IMR-90 (cell line): Measurements from ENCODE around the gene ZDHHC7. TPM values are rescaled to one million over a fixed set of nuclear protein-coding genes. Genes with fewer than 3 reads are reported as not detected.

ENCODE experiments used
- ATAC-seq: fragments of 200-7000 bp; cut with Tn5 transposase; 2 replicates; pipeline ENCODE4 v1.9.1; 2020; ENCODE audit warnings: low read depth, mild to moderate bottlenecking, moderate library complexity
- BruUV-seq: library from RNA; stranded (reverse); fragments of 400-500 nt; replicated peaks from 2 replicates; lab custom pipeline; 2021; lab: Mats Ljungman, UMichigan
- CTCF ChIA-PET: fragments of 300-600 bp; formaldehyde crosslinking; extraction: SDS; loops from one replicate; lab custom pipeline; 2021; ENCODE audit warnings: antibody characterized with exemption; lab: Yijun Ruan, JAX
- POLR2A ChIA-PET: fragments of 300-600 bp; sonication (Branson Sonifier 250); formaldehyde crosslinking; loops from one replicate; lab custom pipeline; 2022; ENCODE audit warnings: antibody characterized with exemption; ENCODE audit not compliant: unreplicated experiment; lab: Charles Lee
- DNase-seq: peaks from one replicate; pipeline ENCODE4 v3.0.0; 2013
- H2AFZ ChIP-seq: replicated peaks from 2 replicates; pipeline ENCODE3; 2013; ENCODE audit warnings: low read length, mild to moderate bottlenecking; ENCODE audit not compliant: poor library complexity
- H2AK5ac ChIP-seq: 2 replicates; pipeline ENCODE4 v1.6.1; 2013; ENCODE audit warnings: low read depth, low read length, inconsistent platforms
- H2AK9ac ChIP-seq: replicated peaks from 2 replicates; pipeline ENCODE3; 2013; ENCODE audit warnings: mild to moderate bottlenecking, low read depth, low read length, moderate library complexity; ENCODE audit not compliant: poor library complexity
- H2BK120ac ChIP-seq: 2 replicates; pipeline ENCODE4 v1.6.1; 2013; ENCODE audit warnings: low read depth, low read length, inconsistent platforms
- H2BK15ac ChIP-seq: 3 replicates; pipeline ENCODE4 v1.6.1; 2013; ENCODE audit warnings: low read depth, low read length, inconsistent platforms
- H2BK20ac ChIP-seq: 2 replicates; pipeline ENCODE4 v1.6.1; 2013; ENCODE audit warnings: low read depth, mild to moderate bottlenecking, inconsistent platforms, low read length, moderate library complexity
- H2BK5ac ChIP-seq: 2 replicates; pipeline ENCODE4 v1.6.1; 2013; ENCODE audit warnings: mild to moderate bottlenecking, low read depth, low read length, inconsistent platforms; ENCODE audit not compliant: poor library complexity, severe bottlenecking
- H3K14ac ChIP-seq: replicated peaks from 2 replicates; pipeline ENCODE4 v1.6.1; 2013; ENCODE audit warnings: low read depth, low read length, inconsistent platforms
- H3K18ac ChIP-seq: 2 replicates; pipeline ENCODE4 v1.6.1; 2013; ENCODE audit warnings: low read depth, low read length, control low read depth
- H3K23ac ChIP-seq: 2 replicates; pipeline ENCODE4 v1.6.1; 2013; ENCODE audit warnings: low read depth, low read length, inconsistent platforms
- H3K27ac ChIP-seq: 2 replicates; pipeline ENCODE4 v1.5.1; 2013; ENCODE audit warnings: mild to moderate bottlenecking, control low read depth, low read length; ENCODE audit not compliant: insufficient read depth
- H3K27me3 ChIP-seq: 2 replicates; pipeline ENCODE4 v1.6.1; 2013; ENCODE audit warnings: low read length; ENCODE audit not compliant: control insufficient read depth, insufficient read depth
- H3K36me3 ChIP-seq: 2 replicates; pipeline ENCODE4 v1.6.1; 2013; ENCODE audit warnings: low read length, mixed read lengths; ENCODE audit not compliant: control insufficient read depth, insufficient read depth
- H3K4ac ChIP-seq: 2 replicates; pipeline ENCODE4 v1.6.1; 2013; ENCODE audit warnings: low read depth, low read length, inconsistent platforms
- H3K4me1 ChIP-seq: 2 replicates; pipeline ENCODE4 v1.6.1; 2013; ENCODE audit warnings: low read length, mixed read lengths; ENCODE audit not compliant: control insufficient read depth, insufficient read depth
- H3K4me2 ChIP-seq: 2 replicates; pipeline ENCODE4 v1.6.1; 2013; ENCODE audit warnings: low read depth, mild to moderate bottlenecking, control low read depth, low read length, moderate library complexity
- H3K4me3 ChIP-seq: 2 replicates; pipeline ENCODE4 v1.5.1; 2013; ENCODE audit warnings: low read depth, mild to moderate bottlenecking, control low read depth, low read length, moderate library complexity; ENCODE audit not compliant: insufficient read depth
- H3K56ac ChIP-seq: 2 replicates; pipeline ENCODE4 v1.6.1; 2013; ENCODE audit warnings: low read length, inconsistent platforms; ENCODE audit not compliant: insufficient read depth; ENCODE audit errors: extremely low read depth
- H3K79me1 ChIP-seq, 2 experiments: 2 replicates each; pipeline ENCODE4 v1.6.1; 2013; ENCODE audit warnings: low read length in 2 of 2, inconsistent platforms in 1 of 2, low read depth in 1 of 2
- H3K9ac ChIP-seq: 2 replicates; pipeline ENCODE4 v1.6.1; 2013; ENCODE audit warnings: low read depth, low read length, control low read depth
- H3K9me1 ChIP-seq: 2 replicates; pipeline ENCODE4 v1.6.1; 2013; ENCODE audit warnings: low read length, inconsistent platforms; ENCODE audit not compliant: insufficient read depth
- H3K9me3 ChIP-seq: 2 replicates; pipeline ENCODE4 v1.6.1; 2013; ENCODE audit warnings: low read length; ENCODE audit not compliant: control insufficient read depth, insufficient read depth
- H4K20me1 ChIP-seq: 2 replicates; pipeline ENCODE4 v1.6.1; 2013; ENCODE audit warnings: low read length, inconsistent platforms; ENCODE audit not compliant: insufficient read depth
- H4K5ac ChIP-seq: 2 replicates; pipeline ENCODE4 v1.6.1; 2013; ENCODE audit warnings: mild to moderate bottlenecking, low read depth, low read length, control low read depth
- H4K8ac ChIP-seq, 2 experiments: 2 replicates each; pipeline ENCODE4 v1.6.1; 2013; ENCODE audit warnings: low read depth in 2 of 2, low read length in 2 of 2, control low read depth in 1 of 2, inconsistent platforms in 1 of 2
- H4K91ac ChIP-seq: 2 replicates; pipeline ENCODE4 v1.6.1; 2013; ENCODE audit warnings: low read depth, low read length, inconsistent platforms; ENCODE audit not compliant: insufficient read depth
- BHLHE40 ChIP-seq: fragments of 150-350 bp; IDR thresholded peaks from 2 replicates; pipeline ENCODE4 v1.6.1; 2016; ENCODE audit warnings: mild to moderate bottlenecking, low read depth, low read length
- CEBPB ChIP-seq: IDR thresholded peaks from 2 replicates; pipeline ENCODE4 v1.6.1; 2012; ENCODE audit warnings: low read depth, low read length, improper control_type of control experiment
- CTCF ChIP-seq: conservative IDR thresholded peaks from 2 replicates; pipeline ENCODE4 v1.5.1; 2012; ENCODE audit warnings: mild to moderate bottlenecking, low read depth, low read length, improper control_type of control experiment
- ELK1 ChIP-seq: fragments of 150-350 bp; IDR thresholded peaks from 2 replicates; pipeline ENCODE4 v1.6.1; 2016; ENCODE audit warnings: low read depth, mild to moderate bottlenecking, low read length, moderate library complexity, borderline replicate concordance
- NFE2L2 ChIP-seq: fragments of 150-350 bp; IDR thresholded peaks from 2 replicates; pipeline ENCODE4 v1.6.1; 2016; ENCODE audit warnings: low read depth, mild to moderate bottlenecking, low read length
- RAD21 ChIP-seq: IDR thresholded peaks from 2 replicates; pipeline ENCODE4 v1.6.1; 2012; ENCODE audit warnings: low read length, improper control_type of control experiment
- RCOR1 ChIP-seq: IDR thresholded peaks from 2 replicates; pipeline ENCODE4 v1.6.1; 2012; ENCODE audit warnings: mild to moderate bottlenecking, low read length, improper control_type of control experiment; ENCODE audit not compliant: insufficient replicate concordance
- RFX5 ChIP-seq: IDR thresholded peaks from 2 replicates; pipeline ENCODE4 v1.8.0; 2012; ENCODE audit warnings: low read depth, mild to moderate bottlenecking, low read length, moderate library complexity
- USF2 ChIP-seq: fragments of 150-350 bp; IDR thresholded peaks from 2 replicates; pipeline ENCODE4 v1.6.1; 2017; ENCODE audit warnings: mild to moderate bottlenecking, antibody characterized with exemption, low read length, low read depth
- WGBS, 2 experiments: methylation state at CpG; one replicate each; pipeline versions ENCODE4 v1.1.5 to v1.1.7; 2013; ENCODE audit warnings: missing lambda C conversion rate in 2 of 2; ENCODE audit not compliant: insufficient read length in 1 of 2; ENCODE audit errors: extremely low coverage in 2 of 2; 5-methylcytosine and 5-hydroxymethylcytosine counted together
- dilution Hi-C: fragments of 300-500 bp; cut with HindIII; formaldehyde crosslinking; loops from one replicate; pipeline ENCODE4 v1.14.3; 2018; ENCODE audit warnings: low sequenced_read_pairs; ENCODE audit not compliant: unreplicated experiment
- in situ Hi-C: fragments of 300-500 bp; cut with MboI; formaldehyde crosslinking; loops from 3 replicates; pipeline ENCODE4 v1.14.3; 2019; ENCODE audit warnings: low sequenced_read_pairs, inconsistent platforms, mixed read lengths
- intact Hi-C: fragments of 100-400 bp; cut with micrococcal nuclease; formaldehyde crosslinking; loops from 2 replicates; pipeline ENCODE4 v1.10.0; 2022
- polyA plus RNA-seq, 3 experiments: library from polyadenylated mRNA; depleted of rRNA; stranded (reverse); fragments of >200 nt; gene quantifications; 2 replicates each; pipeline ENCODE4 v1.2.3, GENCODE V29; 2012; ENCODE audit warnings: low replicate concordance in 1 of 3
- total RNA-seq: library from RNA; depleted of rRNA; stranded (reverse); fragments of >200 nt; gene quantifications from 2 replicates; pipeline ENCODE4 v1.2.3, GENCODE V29; 2012

ZDHHC7 gene
- total and polyA plus RNA-seq, 2 of the 4 experiments (the other 2 are of a cell fraction) = 80.1 to 97.1 TPM

- Histone ChIP-seq H3K56ac (no peak overlapping the region), H3K9me3 (no peaks in the 10 kb centered on the region), H3K4ac (no peak overlapping the region), H3K23ac (no peak overlapping the region), H4K8ac (no peak overlapping the region), H3K4me2 (no peak overlapping the region), H4K20me1 (no peaks in the 10 kb centered on the region), H3K14ac (no peak overlapping the region), H3K27me3 (no peaks in the 10 kb centered on the region), H3K27ac (no peak overlapping the region), H3K36me3 (no peaks in the 10 kb centered on the region), H2BK15ac (no peak overlapping the region), H2AFZ (no peak overlapping the region), H2AK5ac (0 out of 2 replicates have a peak overlapping the region, but pooled peaks have one; percentile 10), H3K9me1 (peaks cover 3% of the 10 kb centered on the region; the same call in 1 of the 2 replicates), H2BK20ac (no peak overlapping the region), H4K5ac (no peak overlapping the region), H3K4me1 (peaks cover 2% of the 10 kb centered on the region; the same call in 1 of the 2 replicates), H2AK9ac (no peak overlapping the region), H2BK120ac (no peak overlapping the region), H3K18ac (no peak overlapping the region), H3K9ac (no peak overlapping the region), H2BK5ac (no peak overlapping the region), H3K79me1 (no peaks in the 10 kb centered on the region), H4K91ac (no peak overlapping the region), H3K4me3 (no peak overlapping the region)
- ChIA-PET POLR2A (no interaction called here), CTCF (no interaction called here)
- no peak for DNase-seq
- in situ Hi-C loops = no loop called here
- intact Hi-C loops = no loop called here
- dilution Hi-C loops = no loop called here
- no TSS peak for BruUV-seq
- 100% methylated on average over 2 of the region's 4 CpGs; no CpG with 5 or more reads in 1 of the 2 experiments for WGBS, 2 experiments
- TF ChIP-seq CEBPB (no peak), CTCF (no peak), ELK1 (no peak), NFE2L2 (no peak), RAD21 (no peak), RCOR1 (no peak), RFX5 (no peak), BHLHE40 (no peak), USF2 (no peak)
- no peak for ATAC-seq
These were observed 80.2 kb downstream of the ZDHHC7 start for GRCh38 chr16:84931107-84931494.
